NCI-H146 treated with DMSO at 0.1 percent for 48 hours (cell line): ENCODE results near the gene TUBB1.
"Not testable (repeated sequence)": the region's sequence is repeated elsewhere in the genome, so short reads cannot be mapped to it uniquely, and the experiment has no call there.

Source experiments
- DNase-seq: peaks from one replicate; lab custom pipeline; 2025; ENCODE audit not compliant: unreplicated experiment; lab: John Stamatoyannopoulos, UW

TUBB1 gene

DNA sequence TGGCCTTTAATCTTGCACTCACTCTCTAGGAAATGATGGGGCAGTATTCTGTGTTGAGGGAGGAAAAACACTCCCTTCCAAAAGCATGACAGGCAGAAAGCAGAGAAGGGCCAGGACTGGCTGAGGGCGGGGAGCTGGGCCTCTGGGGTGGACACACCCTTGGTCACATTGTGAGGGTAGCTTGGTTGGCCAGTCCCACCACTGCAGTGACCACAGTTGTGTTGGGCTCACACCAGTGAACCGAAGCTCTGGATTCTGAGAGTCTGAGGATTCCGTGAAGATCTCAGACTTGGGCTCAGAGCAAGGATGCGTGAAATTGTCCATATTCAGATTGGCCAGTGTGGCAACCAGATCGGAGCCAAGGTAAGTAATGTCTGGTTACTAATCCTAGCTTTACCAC lies at the start of gene TUBB1:
Gene TUBB1 (plus strand): TSS at position 213 of the 400 bp plus-strand sequence. CDS start 94 bp downstream, at position 307.
- no peak for DNase-seq

DNA sequence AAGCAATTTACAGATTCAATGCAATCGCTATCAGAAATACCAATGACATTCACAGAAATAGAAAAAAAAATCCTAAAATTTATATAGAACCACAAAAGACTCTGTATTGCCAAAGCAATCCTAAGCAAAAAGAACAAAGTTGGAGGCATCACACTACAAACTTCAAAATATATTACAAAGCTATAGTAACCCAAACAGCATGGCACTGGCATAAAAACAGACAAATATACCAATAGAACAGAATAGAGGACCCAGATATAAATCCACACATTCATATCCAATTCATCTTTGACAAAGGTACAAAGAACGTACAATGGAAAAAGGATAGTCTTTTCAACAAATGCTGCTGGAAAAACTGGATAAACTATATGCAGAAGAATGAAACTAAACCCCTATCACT lies 49.8 kb upstream of the TUBB1 start:
- DNase-seq: no peak

GRCh38 chr20:58970146-58970545 lies 49.1 kb upstream of the TUBB1 start:
- DNase-seq: no peak

GRCh38 chr20:58971429-58971828 lies 47.8 kb upstream of the TUBB1 start:
- peak; percentile 46 for DNase-seq

- no peak for DNase-seq
Measured at GRCh38 chr20:58973179-58973578, 46.0 kb upstream of the TUBB1 start.

GRCh38 chr20:58973866-58974265 lies 45.4 kb upstream of the TUBB1 start:
- no peak for DNase-seq

GRCh38 chr20:58975353-58975752 lies 43.9 kb upstream of the TUBB1 start:
- no peak for DNase-seq

- no peak for DNase-seq
Measured at GRCh38 chr20:58976061-58976730, 43.0 kb upstream of the TUBB1 start.

DNA sequence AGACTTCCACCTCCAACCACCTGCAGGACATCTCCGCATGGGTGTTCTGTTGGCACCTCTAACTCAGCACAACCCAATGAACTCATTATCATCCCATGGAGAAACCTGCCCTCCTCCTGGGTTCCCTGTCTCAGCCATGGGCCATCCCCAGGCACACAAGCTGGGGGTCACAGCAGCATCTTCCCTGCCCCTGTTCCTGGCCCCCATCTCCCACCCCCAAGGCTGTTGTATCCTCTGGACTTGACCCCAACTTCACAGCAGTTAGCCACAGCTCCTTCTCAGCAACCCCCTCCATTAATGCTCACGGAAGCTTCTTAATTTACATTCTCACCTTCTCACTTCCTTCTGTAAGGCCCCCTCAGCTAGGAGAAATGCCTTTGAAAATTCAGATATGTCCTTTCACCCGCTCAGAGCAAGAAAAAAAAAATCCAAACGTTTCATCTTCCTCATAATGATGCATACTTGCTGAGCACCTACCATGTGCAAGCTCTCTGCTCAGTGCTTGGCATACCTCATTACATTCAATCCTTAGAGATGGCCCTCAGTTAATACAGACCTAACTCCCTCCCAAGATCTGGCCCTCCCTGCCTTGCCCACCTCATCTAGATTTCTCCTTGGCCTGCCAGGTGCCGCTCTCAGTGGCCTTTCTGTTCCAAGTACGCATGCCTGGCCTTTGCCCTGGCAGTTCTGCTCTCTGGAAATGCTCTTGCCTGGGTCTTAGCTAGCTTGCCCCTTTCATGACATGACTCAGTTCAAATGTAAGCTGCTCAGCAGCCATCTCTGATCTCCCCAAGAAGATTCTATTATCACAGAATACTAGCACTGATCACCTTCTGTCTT lies 40.7 kb upstream of the TUBB1 start:
- DNase-seq: no peak

DNA sequence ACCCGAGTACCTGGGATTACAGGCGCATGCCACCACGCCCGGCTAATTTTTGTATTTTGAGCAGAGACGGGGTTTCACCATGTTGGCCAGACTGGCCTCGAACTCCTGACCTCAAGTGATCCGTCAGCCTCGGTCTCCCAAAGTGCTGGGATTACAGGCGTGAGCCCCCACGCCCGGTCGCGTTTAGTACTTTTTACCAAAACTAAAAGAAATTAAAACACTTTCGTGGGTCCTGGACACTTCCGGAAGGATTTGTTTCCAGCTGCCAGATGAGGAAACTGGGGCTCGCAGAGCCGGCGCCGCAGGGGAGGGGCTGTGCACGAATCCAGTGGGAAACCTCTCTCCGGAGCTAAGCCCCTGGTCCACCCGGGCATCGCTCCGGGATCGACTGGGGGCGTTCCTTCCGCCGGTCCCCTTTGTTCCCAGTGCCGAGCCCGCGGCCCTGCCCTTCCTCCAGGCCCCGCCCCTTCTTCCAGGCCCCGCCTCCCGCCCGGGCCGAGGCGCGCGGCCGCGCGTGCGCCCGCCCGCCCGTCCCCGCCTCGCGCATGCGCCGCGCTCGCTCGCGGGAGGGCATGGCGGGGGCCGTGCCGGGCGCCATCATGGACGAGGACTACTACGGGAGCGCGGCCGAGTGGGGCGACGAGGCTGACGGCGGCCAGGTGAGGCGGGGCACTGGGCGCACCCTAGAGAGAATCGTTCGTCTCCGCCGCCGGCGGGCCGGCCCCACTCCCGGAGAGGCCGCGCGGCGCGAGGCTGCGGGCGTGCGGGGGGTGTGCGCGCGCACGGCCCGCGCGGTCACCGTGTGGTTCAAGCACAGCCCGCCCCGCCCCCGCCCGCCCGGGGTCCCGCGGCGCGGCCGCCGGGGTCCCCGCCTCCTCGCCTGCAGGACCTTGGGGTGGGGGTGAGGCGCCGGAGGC lies 38.3 kb upstream of the TUBB1 start, which contains the start of gene NELFCD:
Gene NELFCD (plus strand): TSS at position 546 of the 917 bp plus-strand sequence. CDS start 54 bp downstream, at position 600.
- peak; percentile 77 for DNase-seq

DNA sequence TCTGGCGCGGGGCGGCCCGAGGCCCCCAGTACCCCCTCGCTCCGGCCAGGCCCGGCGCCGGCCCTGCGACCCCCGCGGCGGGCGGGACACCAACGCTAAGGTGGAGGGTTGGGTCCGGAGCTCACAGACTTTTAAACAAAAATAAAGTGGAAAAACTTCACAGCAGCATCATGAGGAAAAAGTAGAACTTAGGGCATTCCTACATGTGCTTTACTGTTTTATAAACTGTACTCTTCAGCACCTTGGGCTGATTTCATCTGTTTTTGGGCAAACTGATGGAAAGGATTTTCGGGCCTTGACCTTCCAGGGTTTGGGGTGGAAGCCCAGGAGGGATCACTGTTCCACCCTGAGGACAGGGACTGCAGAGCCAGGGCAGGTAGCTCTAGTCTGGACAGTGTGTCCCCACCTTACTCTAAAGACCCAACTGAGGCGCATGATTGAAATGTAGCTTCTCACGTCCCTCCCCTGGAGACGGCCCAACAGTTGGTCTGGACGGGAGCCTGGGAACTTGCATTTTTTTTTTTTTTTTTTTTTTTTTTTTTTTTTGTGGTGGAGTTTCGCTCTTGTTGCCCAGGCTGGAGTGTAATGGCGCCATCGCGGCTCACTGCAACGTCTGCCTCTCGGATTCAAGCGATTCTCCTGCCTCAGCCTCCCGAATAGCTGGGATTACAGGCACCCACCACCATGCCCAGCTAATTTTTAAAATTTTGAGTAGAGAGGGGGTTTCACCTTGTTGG lies 37.4 kb upstream of the TUBB1 start:
- no peak for DNase-seq

- no peak for DNase-seq
Measured at GRCh38 chr20:58982406-58983114, 36.7 kb upstream of the TUBB1 start.

DNA sequence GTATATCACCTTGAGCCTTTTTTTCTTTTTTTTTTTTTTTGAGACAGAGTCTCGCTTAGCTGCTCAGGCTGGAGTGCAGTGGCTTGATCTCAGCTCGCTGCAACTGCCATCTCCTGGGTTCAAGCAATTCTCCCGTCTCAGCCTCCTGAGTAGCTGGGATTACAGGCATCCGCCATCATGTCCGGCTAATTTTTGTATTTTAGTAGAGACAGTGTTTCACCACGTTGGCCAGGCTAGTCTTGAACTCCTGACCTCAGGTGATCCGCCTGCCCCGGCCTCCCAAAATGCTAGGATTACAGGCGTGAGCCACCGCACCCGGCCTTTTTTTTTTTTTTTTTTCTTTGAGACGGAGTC lies 36.1 kb upstream of the TUBB1 start:
- not testable (repeated sequence) for DNase-seq

DNA sequence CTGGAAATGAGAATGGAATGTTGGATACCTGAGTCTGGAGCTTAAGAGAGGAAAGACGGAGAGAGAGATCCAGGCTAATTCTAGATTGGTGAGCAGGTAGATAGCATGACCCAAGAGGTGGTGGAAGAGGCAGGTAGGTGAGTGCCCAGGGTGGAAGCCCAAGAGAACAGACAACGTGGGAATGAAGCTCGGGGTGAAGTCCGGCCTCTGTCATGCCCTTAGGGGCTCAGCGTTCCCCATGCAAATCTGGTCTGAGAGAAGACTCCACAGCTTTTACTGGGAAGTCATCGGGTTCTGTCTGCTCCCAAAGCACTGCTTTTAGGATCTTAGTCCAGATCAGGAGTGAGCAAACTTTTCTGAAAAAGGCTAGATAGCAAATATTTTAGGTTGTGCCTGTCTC lies 34.5 kb upstream of the TUBB1 start:
- no peak for DNase-seq

- no peak for DNase-seq
Measured at GRCh38 chr20:58985656-58986055, 33.6 kb upstream of the TUBB1 start.

DNA sequence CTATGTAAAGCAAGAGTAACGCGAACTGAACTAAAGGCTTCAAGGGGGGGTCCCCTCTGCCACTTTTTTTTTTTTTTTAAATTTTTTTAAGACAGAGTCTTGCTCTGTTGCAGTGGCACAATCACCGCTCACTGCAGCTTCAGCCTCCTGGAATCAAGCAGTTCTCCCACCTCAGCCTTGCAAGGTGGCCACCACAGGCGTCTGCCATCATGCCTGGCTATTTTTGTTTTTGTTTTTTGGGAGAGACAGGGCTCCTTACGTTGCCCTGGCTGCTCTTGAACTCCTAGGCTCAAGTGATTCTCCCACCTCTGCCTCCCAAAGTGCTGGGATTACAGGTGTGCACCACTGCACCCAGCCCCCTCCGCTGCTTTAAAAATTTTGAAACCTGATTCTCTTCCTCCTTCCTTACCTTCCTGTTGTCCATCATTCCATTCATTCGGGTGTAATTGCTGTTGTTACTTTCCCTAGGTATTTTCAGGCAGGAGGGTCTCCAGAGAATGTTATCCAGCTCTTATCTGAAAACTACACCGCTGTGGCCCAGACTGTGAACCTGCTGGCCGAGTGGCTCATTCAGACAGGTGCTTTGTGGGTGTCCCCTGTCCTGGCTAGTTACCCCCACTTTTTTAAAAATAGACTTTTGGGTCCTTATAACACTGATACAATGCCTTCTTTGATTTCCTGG lies 32.8 kb upstream of the TUBB1 start:
- DNase-seq: no peak

DNA sequence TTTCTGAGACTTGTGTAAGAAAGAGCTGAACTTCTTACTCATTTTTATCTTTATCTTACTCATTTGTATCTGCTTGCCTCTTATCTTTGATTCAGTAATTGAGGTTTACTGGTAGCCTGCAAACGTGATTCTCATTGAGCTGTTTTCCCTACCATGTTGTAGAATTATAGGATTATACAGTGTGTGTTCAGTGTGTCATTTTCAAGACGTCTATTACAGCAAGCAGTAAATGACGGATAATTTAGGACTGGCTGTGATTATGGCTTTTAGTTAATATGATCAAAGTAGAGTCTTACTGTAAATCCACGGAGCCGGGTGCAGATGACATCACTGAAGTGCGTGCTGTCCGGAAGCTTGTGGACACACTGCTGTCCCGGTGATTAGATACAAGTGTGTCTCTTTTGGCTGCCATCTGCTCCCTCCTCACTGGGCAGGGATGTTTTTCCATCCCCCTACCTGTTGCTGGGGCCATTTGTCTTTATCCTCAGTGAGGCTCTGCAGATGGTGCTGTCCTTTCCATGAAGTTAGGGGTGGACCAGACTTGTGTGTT lies 32.2 kb upstream of the TUBB1 start:
- DNase-seq: no peak

GRCh38 chr20:58987790-58988564 lies 31.3 kb upstream of the TUBB1 start:
- DNase-seq: no peak

DNA sequence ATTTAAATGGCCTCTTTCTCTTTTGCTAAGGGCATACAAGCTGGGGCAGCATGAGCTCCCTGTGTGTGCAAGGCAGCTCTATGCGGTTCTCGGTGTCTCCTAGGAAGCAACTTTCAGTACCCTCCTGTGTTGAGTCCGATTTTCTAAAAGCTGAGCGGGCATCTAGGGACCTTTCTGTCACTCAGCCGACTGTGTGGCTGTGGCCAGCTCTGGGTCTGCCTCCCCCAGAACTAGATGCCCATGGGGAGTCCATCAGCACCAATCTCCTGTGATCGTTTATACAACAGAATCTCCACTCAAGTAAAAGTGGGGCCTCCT lies 30.7 kb upstream of the TUBB1 start:
- DNase-seq: no peak
